ELR (cell line): ENCODE measurements around the gene KCNJ15.
A peak's percentile ranks its signal among the peaks of the same experiment; 100 is the strongest.

Experiments used
- DNase-seq: peaks from one replicate; pipeline ENCODE4 v3.0.0-alpha.2; 2015; ENCODE audit warnings: low read depth

Gene KCNJ15

DNA sequence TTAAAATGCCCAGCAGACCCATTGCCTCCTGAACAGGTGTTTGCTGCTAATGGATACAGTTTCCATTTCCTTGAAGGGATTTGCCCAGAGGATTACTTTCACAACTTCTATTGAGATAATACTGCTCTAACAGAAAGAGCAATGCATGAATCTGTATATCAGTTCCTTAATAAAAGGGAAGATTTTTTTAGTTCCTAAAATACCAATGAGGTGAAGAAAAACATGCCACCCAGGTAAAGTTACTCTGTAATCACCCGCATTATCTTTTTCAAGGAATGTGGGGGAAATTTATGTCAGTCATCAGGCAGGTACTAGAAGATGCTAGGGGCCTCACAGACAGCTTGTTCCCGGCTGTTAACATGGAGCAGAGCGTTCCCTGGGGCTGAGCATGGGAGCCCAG lies 41.1 kb downstream of the KCNJ15 start:
- DNase-seq = no peak

DNA sequence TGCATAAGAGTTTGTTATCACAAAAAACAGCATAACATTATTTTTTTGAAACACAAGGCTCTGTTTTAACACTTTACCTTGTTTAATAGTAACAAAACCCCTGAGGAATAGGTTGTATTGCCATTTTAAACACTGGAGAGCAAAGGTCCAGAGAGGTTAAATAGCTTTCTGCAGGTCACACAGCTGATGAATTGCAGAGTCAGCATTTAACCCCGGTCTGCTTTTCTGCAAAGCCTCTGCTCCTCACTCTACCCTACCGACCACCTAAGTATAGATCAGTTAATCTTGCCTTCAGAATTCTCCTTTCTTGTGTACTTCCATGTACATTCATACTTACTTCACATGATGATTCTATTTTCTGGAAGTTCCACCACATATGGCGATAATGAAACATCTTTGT lies 42.0 kb downstream of the KCNJ15 start:
- no peak for DNase-seq

DNA sequence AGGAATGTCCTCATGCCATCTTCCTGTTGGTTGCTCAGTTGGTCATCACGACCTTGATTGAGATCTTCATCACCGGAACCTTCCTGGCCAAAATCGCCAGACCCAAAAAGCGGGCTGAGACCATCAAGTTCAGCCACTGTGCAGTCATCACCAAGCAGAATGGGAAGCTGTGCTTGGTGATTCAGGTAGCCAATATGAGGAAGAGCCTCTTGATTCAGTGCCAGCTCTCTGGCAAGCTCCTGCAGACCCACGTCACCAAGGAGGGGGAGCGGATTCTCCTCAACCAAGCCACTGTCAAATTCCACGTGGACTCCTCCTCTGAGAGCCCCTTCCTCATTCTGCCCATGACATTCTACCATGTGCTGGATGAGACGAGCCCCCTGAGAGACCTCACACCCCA lies 42.9 kb downstream of the KCNJ15 start:
- no peak for DNase-seq

DNA sequence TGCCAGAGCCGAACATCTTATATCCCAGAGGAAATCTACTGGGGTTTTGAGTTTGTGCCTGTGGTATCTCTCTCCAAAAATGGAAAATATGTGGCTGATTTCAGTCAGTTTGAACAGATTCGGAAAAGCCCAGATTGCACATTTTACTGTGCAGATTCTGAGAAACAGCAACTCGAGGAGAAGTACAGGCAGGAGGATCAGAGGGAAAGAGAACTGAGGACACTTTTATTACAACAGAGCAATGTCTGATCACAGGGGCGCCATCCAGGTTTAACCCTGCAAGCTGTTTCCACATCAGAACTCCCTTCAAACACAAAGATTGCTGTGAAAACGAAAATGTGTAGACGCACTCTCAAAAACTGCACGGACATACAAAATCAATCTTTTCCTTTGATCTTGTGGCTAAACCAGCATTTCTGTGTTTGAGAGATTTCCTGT lies 43.4 kb downstream of the KCNJ15 start:
- no peak for DNase-seq

DNA sequence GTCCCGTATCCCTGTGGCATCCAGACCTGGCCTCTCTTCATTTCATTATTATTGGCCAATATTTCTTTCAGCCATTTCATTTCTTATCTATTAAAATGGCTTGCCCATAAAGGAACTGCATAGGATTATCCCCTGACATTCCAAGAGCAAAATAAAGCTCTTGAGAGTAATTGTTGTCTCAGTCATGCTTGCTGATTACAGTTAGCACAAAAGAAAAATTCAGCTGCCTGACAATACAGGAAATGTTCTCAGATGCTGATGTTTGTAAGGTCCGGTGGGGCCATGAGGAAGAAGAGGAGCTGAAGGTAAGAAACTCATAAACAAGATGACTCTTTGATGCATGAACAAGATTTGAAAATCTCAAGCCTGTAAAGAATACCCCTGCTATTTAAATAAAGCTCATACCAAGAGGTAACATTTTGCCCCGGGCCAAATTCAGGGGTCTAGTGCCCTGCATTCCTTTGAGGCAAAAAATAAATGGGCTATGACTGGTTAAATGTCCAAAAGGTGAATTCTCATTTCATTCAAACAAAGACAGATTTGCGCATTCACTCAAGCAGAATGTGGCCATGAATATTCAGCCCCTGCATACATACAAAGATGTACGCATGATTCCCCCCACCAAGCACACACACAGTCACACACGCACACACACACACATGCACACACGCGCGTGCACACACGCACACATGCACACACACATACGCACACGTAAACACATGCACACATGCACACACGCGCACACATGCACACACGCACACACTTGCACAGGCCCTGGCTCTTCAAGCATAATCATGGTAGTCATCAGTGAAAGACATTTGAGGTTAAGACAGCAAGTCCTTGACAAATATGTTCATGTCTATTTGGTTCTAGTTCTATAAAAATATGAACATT lies 44.8 kb downstream of the KCNJ15 start:
- no peak for DNase-seq

DNA sequence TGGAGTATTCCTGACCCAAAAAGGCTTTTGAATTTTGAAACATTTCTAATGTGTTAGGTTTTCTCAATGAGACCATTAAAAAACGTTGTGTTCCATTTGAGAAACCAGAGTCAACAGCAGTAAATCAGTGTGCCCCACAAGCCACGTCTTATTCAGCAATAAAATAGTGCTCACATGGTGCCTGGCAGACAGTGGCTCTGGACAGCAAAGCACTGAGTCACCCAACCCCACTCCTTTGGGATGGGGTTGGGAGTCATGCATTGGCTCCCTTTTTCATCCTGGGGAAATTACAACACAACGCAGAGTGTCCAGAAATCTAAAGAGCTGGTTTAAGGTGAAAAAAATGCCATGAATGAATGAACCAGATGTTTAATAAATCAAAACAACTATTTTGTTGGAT lies 46.5 kb downstream of the KCNJ15 start:
- peak; percentile 91 for DNase-seq

DNA sequence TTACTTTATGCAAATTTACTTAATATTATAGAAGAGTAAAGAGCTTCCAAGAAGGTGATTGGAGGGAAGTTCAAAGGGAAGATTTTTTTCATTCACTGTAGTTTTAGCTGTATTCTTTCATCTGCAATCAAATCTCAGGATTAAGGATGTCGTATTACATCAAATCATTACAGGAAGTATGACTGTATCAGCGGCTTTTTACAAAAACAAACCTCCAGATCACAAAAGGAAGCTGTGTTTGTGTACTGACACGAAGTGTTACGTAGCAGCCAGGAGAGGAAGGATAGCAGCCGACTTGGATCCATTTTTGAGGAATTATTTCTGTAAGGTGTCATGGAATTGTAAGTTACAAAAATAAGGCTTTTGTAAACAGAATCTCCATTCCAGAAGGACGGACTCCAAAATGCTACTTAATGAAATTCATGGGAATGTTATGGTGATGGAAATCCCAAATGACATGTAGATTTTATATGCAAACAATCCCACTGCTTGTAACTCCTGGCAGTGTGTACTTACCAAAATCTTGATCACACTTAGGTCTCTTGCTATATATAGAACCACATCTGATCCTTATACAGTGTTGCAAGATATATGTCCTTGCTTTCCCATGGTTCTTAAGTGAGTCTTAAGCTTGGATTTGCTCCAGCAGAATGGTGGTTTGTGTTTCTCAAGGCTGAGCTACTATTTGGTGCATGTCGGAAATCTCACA lies 49.8 kb downstream of the KCNJ15 start:
- DNase-seq = peak; percentile 88

DNA sequence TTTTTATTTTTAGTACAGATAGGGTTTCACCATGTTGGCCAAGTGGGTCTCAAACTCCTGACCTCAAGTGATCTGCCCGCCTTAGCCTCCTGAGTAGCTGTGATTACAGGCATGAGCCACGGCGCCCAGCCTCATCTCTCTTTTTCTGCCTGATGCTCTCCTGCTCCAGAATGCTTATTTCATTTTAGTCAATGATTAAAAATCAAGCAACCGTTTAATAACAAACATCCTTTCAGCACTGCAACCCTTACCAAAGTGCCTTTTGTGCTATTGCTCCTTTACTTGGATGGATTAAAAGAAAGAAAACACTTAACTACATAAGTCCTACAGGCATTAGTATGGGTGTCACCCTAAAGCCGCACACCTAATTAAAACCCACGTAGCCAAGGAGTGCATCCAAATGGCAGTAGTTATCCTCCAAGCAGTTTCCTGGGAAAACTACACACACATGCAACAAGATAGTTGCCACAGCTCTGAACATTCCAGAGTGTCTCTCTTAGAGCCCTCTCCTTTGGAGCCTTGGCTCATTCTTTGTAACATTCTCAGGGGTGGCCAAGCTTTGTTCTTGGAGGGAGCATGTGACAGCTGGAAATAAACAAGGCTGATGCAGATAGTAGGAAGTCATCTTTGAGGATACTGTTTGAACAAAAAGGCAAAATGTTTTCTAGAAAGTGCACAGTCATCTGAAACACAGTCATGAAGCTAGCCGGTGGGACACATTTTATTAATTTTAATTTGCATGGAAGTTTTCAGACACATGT lies 51.2 kb downstream of the KCNJ15 start:
- no peak for DNase-seq

DNA sequence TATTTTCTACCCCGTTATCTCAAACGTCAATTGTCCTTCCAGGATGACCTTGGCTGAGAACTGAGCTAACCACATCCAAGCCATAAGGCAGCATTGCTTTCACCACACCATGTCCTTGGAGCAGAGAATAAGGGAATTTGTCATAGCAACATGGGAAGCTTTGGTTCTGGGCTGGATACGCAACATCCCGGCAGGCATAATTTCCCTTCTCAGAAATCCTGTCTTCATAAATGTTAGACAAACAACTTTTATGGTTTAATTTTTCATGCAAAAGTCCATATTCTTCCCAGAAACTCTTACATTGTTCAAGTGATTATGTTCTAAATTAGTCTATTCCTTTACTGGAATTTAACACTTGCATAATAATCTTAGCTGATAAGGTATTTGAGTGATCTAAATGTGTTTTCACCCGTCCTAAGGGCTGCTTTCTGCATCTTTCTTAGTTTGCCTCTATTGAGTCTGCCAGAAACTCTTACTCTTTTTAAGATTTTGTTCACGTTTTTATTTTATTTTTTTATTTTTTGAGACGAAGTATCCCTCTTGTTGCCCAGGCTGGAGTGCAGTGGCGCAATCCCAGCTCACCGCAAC lies 51.8 kb downstream of the KCNJ15 start:
- no peak for DNase-seq

DNA sequence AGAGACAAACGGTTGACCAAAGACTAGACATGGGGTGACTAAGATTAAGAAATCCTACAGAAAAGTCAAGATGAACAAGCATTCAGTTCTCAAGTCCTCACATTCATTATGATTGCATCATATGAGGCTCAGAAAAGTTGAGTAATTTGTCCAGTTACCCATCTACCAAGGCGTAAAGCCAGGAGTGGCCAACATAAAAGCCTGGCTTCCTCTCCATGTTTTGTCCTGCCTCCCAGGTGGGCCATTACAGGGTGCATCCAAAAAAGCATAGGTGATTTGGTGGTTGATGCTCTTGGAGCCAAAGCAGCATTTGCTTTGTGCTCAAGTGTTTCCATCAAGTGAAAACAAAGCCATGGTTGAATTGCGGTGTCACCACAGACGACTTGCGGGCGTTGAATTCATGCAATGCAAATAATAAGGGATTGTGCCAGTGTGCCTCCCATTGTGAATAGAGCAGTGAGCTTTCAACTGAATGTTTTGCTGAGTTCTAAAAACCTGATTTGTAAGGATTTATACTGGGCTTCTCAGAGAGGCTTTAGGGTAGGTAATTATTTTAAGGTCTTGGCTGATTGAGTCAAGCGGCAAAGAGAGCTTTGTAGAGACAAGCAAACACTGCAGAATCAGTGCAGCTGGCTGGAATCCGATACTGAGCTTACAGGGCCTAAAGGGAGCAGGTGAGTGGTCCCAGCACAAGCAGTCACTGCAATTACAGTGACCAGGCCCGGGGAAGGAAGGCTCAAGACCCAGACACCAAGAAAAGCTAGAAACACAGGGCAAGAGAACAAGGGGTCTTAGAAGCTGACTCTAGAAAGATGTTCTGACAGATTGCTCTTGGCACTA lies 54.1 kb downstream of the KCNJ15 start:
- peak; percentile 49 for DNase-seq

DNA sequence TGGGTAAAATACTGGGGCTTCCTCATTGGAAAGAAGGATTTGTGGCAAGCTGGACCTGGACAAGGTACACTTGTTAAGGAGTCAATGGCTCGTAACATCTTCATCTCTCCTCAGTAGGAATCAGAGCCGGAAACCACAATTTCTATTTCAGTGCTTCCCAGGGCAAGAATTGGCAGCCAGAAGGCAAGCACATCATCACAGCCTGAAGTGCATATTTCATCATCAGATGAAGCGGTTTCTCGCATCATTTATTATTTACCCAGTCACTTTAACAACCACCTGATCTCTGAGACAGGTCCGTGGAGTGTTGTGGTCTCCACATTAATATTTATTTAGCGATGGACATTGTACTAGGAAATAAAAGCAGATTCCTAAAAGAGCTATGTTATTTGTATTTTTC lies 55.0 kb downstream of the KCNJ15 start:
- no peak for DNase-seq

DNA sequence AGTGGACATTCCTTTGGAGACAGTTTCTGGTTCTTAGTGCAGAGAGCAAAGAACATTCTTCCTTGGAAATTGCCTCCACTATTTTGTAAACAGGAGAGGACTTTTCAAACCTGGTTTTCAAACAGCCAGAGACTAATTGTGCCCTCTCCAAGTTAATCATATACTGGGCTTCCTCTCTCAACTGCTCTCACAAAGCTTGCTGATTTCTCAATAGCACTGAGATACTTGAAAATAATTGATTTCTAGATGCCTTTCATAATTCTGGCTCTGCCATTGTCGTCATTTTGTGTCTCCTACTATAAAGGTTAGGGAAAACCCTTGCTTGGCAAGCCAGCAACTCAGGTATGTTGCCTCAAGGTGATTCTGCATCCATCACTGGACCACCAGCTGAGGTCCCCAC lies 56.0 kb downstream of the KCNJ15 start:
- DNase-seq = no peak

DNA sequence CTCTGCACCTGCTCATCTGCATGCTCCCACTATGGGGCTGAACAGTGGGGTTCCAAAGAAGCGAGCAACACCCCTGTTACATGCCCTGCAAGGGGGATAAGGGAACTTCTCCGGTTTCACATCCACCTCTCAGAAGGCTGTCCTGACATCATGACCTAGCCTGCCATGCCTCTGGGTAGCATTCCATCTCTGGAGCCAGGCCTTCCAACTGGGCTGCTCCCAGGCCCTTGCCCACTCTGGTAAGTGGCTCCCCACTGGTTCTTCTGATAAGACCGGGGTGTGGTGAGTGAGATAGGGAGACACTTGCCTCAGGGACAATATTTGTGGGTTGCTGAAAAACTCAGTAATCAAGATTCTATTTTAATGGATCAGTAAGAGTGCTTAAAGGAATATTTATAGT lies 57.8 kb downstream of the KCNJ15 start:
- DNase-seq = no peak

DNA sequence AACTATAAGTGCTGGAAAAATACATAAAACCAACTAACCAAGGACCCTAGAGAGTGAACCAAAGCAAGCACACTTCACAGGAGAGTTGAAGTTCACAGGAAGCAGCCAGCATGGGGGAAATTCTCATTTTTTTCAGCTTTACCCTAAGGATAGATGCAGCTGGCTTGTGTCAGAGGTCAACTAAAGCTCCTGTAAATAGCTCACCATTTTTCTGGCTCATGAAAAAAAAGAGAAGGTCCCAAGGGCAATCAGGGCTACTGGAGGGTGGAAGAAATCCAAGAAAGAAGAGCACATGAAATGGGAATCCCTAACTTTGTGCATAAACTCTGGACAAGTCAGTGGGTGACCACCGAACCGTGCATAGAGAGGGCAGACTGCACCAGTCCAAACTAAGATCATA lies 58.3 kb downstream of the KCNJ15 start:
- no peak for DNase-seq

DNA sequence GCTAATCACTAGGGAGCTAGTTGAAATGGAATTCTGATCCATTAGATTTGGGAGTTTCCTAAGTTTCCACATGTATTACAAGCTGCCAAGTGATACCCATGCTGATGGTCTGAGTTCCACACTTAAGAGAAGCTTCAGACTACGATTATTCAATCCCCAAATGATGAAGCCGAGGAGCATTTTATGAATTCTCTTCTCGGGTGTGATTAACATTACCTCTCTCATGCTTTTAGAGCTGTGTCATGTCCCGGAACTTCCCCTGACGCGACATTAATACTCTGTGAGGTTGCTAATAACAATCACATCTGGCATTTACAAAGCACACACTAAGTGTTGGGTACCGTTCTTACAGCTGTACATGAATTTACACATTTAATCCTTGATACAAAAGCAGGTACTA lies 63.0 kb downstream of the KCNJ15 start:
- DNase-seq = peak; percentile 71

DNA sequence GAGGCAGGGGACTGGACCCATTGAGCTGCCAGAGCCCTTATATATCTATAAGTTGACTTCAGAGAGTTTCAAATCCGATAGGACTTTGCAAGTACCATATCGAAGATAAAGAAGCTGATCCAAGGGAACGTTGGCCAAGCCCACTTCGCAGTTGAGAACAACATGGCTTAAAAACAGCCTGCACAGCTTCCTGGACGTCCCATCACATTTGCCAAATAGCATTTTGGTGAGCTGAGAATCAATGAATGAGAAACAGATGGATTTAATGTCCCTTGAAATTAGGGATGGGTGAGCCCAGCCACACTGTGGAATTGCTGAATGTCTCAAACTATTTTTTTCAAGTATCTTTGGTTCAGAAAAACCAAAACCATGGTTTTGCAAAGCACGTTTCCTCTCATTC lies 64.8 kb downstream of the KCNJ15 start:
- no peak for DNase-seq

DNA sequence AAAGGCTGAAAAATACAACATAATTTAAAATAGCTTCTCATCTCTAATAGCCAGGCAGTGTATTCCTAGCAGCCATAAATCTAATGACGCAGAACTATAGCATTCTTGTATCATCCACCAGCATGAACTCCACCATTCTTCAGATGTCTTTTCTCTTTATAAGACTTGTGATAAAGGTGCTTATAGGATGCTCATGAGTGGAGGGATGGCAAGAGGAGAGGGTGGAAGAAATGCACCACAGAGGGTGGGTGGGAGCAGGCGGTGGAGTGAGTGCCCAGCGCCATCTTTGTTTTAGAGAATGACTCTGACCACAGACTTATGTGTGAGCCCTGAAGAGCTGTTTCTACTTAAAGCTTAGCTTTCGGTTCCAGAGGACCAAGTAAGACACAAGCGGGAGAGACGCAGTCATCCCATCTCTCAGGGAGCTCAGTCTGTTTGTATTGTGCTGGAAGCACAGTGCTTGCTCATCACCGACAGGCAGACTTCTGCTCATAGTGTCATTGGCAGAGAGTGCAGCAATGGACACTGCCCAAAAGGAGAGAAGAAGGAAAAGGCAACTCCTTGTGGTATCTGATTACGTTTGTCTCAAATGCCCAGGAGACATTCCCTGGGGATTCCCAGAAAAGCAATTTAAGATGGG lies 65.6 kb downstream of the KCNJ15 start:
- peak; percentile 43 for DNase-seq

DNA sequence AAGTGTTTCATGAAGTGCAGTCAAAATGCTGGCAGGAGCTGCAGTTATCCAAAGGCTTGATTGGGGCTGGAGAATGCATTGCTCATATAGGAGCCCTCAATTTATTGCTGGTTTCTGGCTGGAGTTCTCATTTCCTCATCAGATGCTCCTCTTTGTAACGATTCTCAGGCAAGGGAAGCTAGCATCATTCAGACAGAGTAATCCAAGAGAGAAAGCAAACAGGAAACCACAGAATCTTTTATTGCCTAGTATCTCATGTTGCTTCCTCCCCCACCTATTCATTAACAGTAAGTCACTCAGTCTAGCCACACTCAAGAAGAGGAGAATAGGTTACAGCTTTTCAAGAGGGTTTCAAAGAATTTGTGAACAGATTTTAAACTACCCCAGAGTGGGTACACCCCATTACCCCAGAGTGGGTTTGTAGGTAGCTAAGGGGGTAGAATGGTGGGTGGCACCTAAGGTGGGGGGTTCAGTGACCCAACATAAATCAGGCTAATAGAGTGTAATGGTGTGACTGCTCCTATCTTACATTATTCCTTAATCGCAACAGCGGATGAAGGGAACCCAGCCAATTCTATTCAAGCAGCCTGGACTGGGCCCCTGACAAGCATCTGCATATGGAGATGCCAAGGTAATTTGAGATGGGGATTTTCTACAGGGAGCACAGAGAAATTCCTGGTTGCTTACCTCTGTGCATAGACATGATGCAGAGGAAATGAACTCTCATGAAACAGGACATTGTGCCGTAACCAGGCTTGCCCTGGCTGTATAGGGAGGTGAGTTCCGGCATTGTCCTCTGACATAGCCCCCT lies 67.1 kb downstream of the KCNJ15 start:
- peak; percentile 95 for DNase-seq

DNA sequence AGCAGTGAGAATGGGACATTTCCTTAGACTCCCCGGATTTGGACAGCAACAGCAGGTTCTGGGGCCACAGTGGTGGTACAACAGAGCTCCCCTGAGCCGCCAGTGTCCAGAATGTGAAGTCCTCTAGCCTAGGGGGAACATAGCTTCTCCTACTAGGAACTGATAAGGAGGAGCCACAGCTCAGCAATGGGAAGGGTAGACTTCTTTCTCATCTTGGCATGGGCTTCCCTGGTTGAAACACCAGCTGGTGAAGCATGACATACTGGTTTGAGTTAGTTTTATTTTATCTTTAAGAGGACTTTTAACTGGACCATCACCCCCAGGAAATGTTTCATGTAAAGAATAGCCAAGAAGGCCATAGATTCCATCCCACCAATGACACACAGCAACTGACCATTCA lies 68.4 kb downstream of the KCNJ15 start:
- no peak for DNase-seq
